Body of pancreas (tissue), 4 donors: ENCODE results near the gene PRKCB.

Experiments
- CTCF ChIP-seq, 7 experiments: fragments of 450-650 bp in 4 of 7; fragments of 200-600 bp in 3 of 7; sonication (generic) in 3 of 7; IDR thresholded peaks; one replicate each; pipeline ENCODE4 v1.5.1; 2016 to 2019; ENCODE audit warnings: antibody characterized with exemption in 7 of 7
- POLR2A ChIP-seq, 3 donors: fragments of 450-650 bp; IDR thresholded peaks; one replicate each; pipeline ENCODE4 v1.6.1; 2016; ENCODE audit warnings: antibody characterized with exemption in 3 of 3, mild to moderate bottlenecking in 2 of 3

- no peak for TF ChIP-seq POLR2A (IDR thresholded peaks at IDR 0.05)
- no peak for TF ChIP-seq CTCF (IDR thresholded peaks at IDR 0.05)
Measured at GRCh38 chr16:24132797-24133155, 297.0 kb downstream of the PRKCB start.
